Trophoblast cell (in vitro differentiated cells and primary cell): ENCODE results near the gene WDR5.

Source experiments
- DNase-seq, 2 donors: peaks; one replicate each; pipeline ENCODE4 v3.0.0-alpha.2; 2016
- H2AFZ ChIP-seq: 2 replicates; pipeline ENCODE4 v1.6.1; 2013; ENCODE audit warnings: low read length, moderate library complexity, mild to moderate bottlenecking; ENCODE audit not compliant: insufficient read depth, poor library complexity
- H2AK5ac ChIP-seq: 2 replicates; pipeline ENCODE4 v1.6.1; 2013; ENCODE audit warnings: mild to moderate bottlenecking, low read length
- H2BK120ac ChIP-seq: 2 replicates; pipeline ENCODE4 v1.6.1; 2013; ENCODE audit warnings: low read length, mild to moderate bottlenecking, moderate library complexity; ENCODE audit not compliant: insufficient read depth, poor library complexity
- H2BK12ac ChIP-seq: 2 replicates; pipeline ENCODE4 v1.6.1; 2013; ENCODE audit warnings: mild to moderate bottlenecking, low read length, moderate library complexity
- H2BK5ac ChIP-seq: 2 replicates; pipeline ENCODE4 v1.6.1; 2013; ENCODE audit warnings: low read length, low read depth, moderate library complexity, mild to moderate bottlenecking; ENCODE audit not compliant: poor library complexity
- H3K14ac ChIP-seq: 2 replicates; pipeline ENCODE4 v1.6.1; 2013; ENCODE audit warnings: mild to moderate bottlenecking, low read length
- H3K18ac ChIP-seq: 2 replicates; pipeline ENCODE4 v1.6.1; 2013; ENCODE audit warnings: mild to moderate bottlenecking, low read length
- H3K23ac ChIP-seq: 2 replicates; pipeline ENCODE4 v1.6.1; 2013; ENCODE audit warnings: low read length
- H3K27ac ChIP-seq: 2 replicates; pipeline ENCODE4 v1.5.1; 2013; ENCODE audit warnings: low read depth, mild to moderate bottlenecking, inconsistent platforms, low read length, moderate library complexity
- H3K27me3 ChIP-seq: 2 replicates; pipeline ENCODE4 v1.6.1; 2013; ENCODE audit warnings: inconsistent platforms, mild to moderate bottlenecking, low read length, moderate library complexity; ENCODE audit not compliant: insufficient read depth
- H3K36me3 ChIP-seq, 2 experiments: 1 replicate in 1 of 2; 2 replicates in 1 of 2; pipeline ENCODE4 v1.6.1; 2013; ENCODE audit warnings: low read length in 2 of 2, mild to moderate bottlenecking in 2 of 2, moderate library complexity in 1 of 2; ENCODE audit not compliant: insufficient read depth in 2 of 2, control insufficient read depth in 1 of 2
- H3K4ac ChIP-seq: 2 replicates; pipeline ENCODE4 v1.6.1; 2013; ENCODE audit warnings: low read depth, mild to moderate bottlenecking, low read length, moderate library complexity
- H3K4me1 ChIP-seq, 2 experiments: 1 replicate in 1 of 2; 2 replicates in 1 of 2; pipeline ENCODE4 v1.6.1; 2013; ENCODE audit warnings: low read length in 2 of 2, mild to moderate bottlenecking in 2 of 2, moderate library complexity in 1 of 2; ENCODE audit not compliant: insufficient read depth in 2 of 2, control insufficient read depth in 1 of 2
- H3K4me2 ChIP-seq: 2 replicates; pipeline ENCODE4 v1.6.1; 2013; ENCODE audit warnings: inconsistent platforms, mild to moderate bottlenecking, low read length, moderate library complexity
- H3K4me3 ChIP-seq: 2 replicates; pipeline ENCODE4 v1.5.1; 2013; ENCODE audit warnings: mild to moderate bottlenecking, low read depth, low read length, inconsistent platforms
- H3K79me1 ChIP-seq: one replicate; pipeline ENCODE4 v1.6.1; 2013; ENCODE audit warnings: low read length
- H3K79me2 ChIP-seq: 2 replicates; pipeline ENCODE4 v1.6.1; 2013; ENCODE audit warnings: low read length, mild to moderate bottlenecking; ENCODE audit not compliant: control insufficient read depth, insufficient read depth, poor library complexity
- H3K9ac ChIP-seq: 2 replicates; pipeline ENCODE4 v1.6.1; 2013; ENCODE audit warnings: mild to moderate bottlenecking, low read length
- H3K9me3 ChIP-seq: 2 replicates; pipeline ENCODE4 v1.6.1; 2013; ENCODE audit warnings: low read depth, mild to moderate bottlenecking, control low read depth, inconsistent platforms, low read length; ENCODE audit not compliant: insufficient read depth
- H4K12ac ChIP-seq: 2 replicates; pipeline ENCODE4 v1.6.1; 2013; ENCODE audit warnings: low read depth, mild to moderate bottlenecking, low read length, moderate library complexity
- H4K8ac ChIP-seq: 2 replicates; pipeline ENCODE4 v1.6.1; 2013; ENCODE audit warnings: low read depth, mild to moderate bottlenecking, low read length, moderate library complexity
- H4K91ac ChIP-seq: one replicate; pipeline ENCODE4 v1.6.1; 2013; ENCODE audit warnings: low read depth, mild to moderate bottlenecking, low read length, moderate library complexity
- WGBS: extraction: QIAGEN DNeasy Blood & Tissue Kit; methylation state at CpG from one replicate; pipeline ENCODE4 v1.1.7; 2013; ENCODE audit warnings: missing lambda C conversion rate; ENCODE audit not compliant: insufficient read length, insufficient coverage; ENCODE audit errors: extremely low coverage; 5-methylcytosine and 5-hydroxymethylcytosine counted together

Gene WDR5

GRCh38 chr9:134155812-134156377, 20.0 kb downstream of the WDR5 start:
- Histone ChIP-seq H3K4me3 (no peak overlapping the region), H4K91ac (no peak overlapping the region), H2BK5ac (no peak overlapping the region), H2BK12ac (no peak overlapping the region), H3K4ac (no peak overlapping the region), H3K79me2 (no peaks in the 10 kb centered on the region), H3K23ac (no peak overlapping the region), H3K27me3 (no peaks in the 10 kb centered on the region), H3K4me2 (no peak overlapping the region), H3K9ac (no peak overlapping the region), H3K4me1 (no peaks in the 10 kb centered on the region), H4K8ac (no peak overlapping the region), H3K27ac (no peak overlapping the region), H2AFZ (no peak overlapping the region), H3K18ac (no peak overlapping the region), H3K9me3 (no peaks in the 10 kb centered on the region), H3K36me3 (peaks cover 78 to 85% of the 10 kb centered on the region in 2 experiments), H2BK120ac (no peak overlapping the region), H3K14ac (no peak overlapping the region), H2AK5ac (no peak overlapping the region), H3K79me1 (no peaks in the 10 kb centered on the region), H4K12ac (no peak overlapping the region)
- DNase-seq: no peak
- no CpG with 5 or more reads among the region's 20 CpGs for WGBS

- Histone ChIP-seq H2BK120ac (no peak overlapping the region), H3K79me2 (no peaks in the 10 kb centered on the region), H4K91ac (no peak overlapping the region), H2AK5ac (no peak overlapping the region), H3K36me3 (peaks cover 71 to 80% of the 10 kb centered on the region in 2 experiments), H3K9ac (no peak overlapping the region), H3K18ac (no peak overlapping the region), H3K79me1 (no peaks in the 10 kb centered on the region), H3K27ac (no peak overlapping the region), H3K4me2 (no peak overlapping the region), H2BK5ac (no peak overlapping the region), H4K8ac (no peak overlapping the region), H3K4me3 (no peak overlapping the region), H4K12ac (no peak overlapping the region), H3K9me3 (no peaks in the 10 kb centered on the region), H3K4me1 (no peaks in the 10 kb centered on the region), H3K23ac (no peak overlapping the region), H3K27me3 (no peaks in the 10 kb centered on the region), H3K4ac (no peak overlapping the region), H3K14ac (no peak overlapping the region), H2AFZ (no peak overlapping the region), H2BK12ac (no peak overlapping the region)
- WGBS: no CpG with 5 or more reads among the region's 33 CpGs
- DNase-seq: no peak
Observed at GRCh38 chr9:134156564-134157377, 20.9 kb downstream of the WDR5 start.

- Histone ChIP-seq H3K18ac (no peak overlapping the region), H3K4ac (no peak overlapping the region), H3K9me3 (no peaks in the 10 kb centered on the region), H2BK120ac (no peak overlapping the region), H3K27ac (no peak overlapping the region), H3K36me3 (peaks cover 64 to 74% of the 10 kb centered on the region in 2 experiments), H3K27me3 (no peaks in the 10 kb centered on the region), H2AFZ (no peak overlapping the region), H4K8ac (no peak overlapping the region), H3K9ac (no peak overlapping the region), H3K4me3 (no peak overlapping the region), H4K12ac (no peak overlapping the region), H4K91ac (no peak overlapping the region), H2AK5ac (no peak overlapping the region), H3K14ac (no peak overlapping the region), H2BK12ac (no peak overlapping the region), H3K79me1 (no peaks in the 10 kb centered on the region), H2BK5ac (no peak overlapping the region), H3K4me2 (no peak overlapping the region), H3K23ac (no peak overlapping the region), H3K79me2 (no peaks in the 10 kb centered on the region), H3K4me1 (no peaks in the 10 kb centered on the region)
- no CpG with 5 or more reads among the region's 23 CpGs for WGBS
- DNase-seq: no peak
Observed at GRCh38 chr9:134157378-134157885, 21.6 kb downstream of the WDR5 start.

GRCh38 chr9:134158242-134158641, 22.4 kb downstream of the WDR5 start:
- Histone ChIP-seq H2BK5ac (no peak overlapping the region), H3K4ac (no peak overlapping the region), H3K23ac (no peak overlapping the region), H2AK5ac (no peak overlapping the region), H3K4me3 (no peak overlapping the region), H3K36me3 (peaks cover 56 to 66% of the 10 kb centered on the region in 2 experiments), H3K4me1 (no peaks in the 10 kb centered on the region), H2BK120ac (no peak overlapping the region), H3K9me3 (no peaks in the 10 kb centered on the region), H2AFZ (no peak overlapping the region), H3K79me2 (no peaks in the 10 kb centered on the region), H4K8ac (no peak overlapping the region), H2BK12ac (no peak overlapping the region), H3K27ac (no peak overlapping the region), H4K12ac (no peak overlapping the region), H4K91ac (no peak overlapping the region), H3K4me2 (no peak overlapping the region), H3K18ac (no peak overlapping the region), H3K9ac (no peak overlapping the region), H3K27me3 (no peaks in the 10 kb centered on the region), H3K79me1 (no peaks in the 10 kb centered on the region), H3K14ac (no peak overlapping the region)
- no peak for DNase-seq
- WGBS: no CpG with 5 or more reads among the region's 17 CpGs
